Lower leg skin (tissue), 4 donors: Measurements from ENCODE around the gene HEXIM2. TPM values are rescaled to one million over a fixed set of nuclear protein-coding genes. Genes with fewer than 3 reads are reported as not detected.
A peak's percentile ranks its signal among the peaks of the same experiment; 100 is the strongest.

Experiments used
- DNase-seq, 2 donors: peaks; one replicate each; pipeline ENCODE4 v3.0.0-alpha.2; 2019; ENCODE audit warnings: low spot score in 2 of 2
- H3K4me3 ChIP-seq: fragments of 200-600 bp; sonication (generic); 2 replicates; pipeline ENCODE4 v1.5.1; 2017; ENCODE audit warnings: mild to moderate bottlenecking, low read depth; ENCODE audit not compliant: poor library complexity, severe bottlenecking
- CTCF ChIP-seq, 3 donors: fragments of 450-650 bp; IDR thresholded peaks; one replicate each; pipeline ENCODE4 v1.5.1; 2016; ENCODE audit warnings: antibody characterized with exemption in 3 of 3, mild to moderate bottlenecking in 3 of 3, moderate library complexity in 2 of 3
- POLR2A ChIP-seq, 2 donors: fragments of 450-650 bp; IDR thresholded peaks; one replicate each; pipeline ENCODE4 v1.6.1; 2016 to 2017; ENCODE audit warnings: antibody characterized with exemption in 2 of 2, mild to moderate bottlenecking in 1 of 2, moderate library complexity in 1 of 2
- WGBS, 2 donors: methylation state at CpG; one replicate each; pipeline ENCODE4 v1.1.5; 2018; 5-methylcytosine and 5-hydroxymethylcytosine counted together
- intact Hi-C: fragments of 100-400 bp; cut with DNase I; formaldehyde crosslinking; loops from one replicate; pipeline ENCODE4 v1.15.0; 2023; ENCODE audit warnings: low total_unique reads
- total RNA-seq, 4 donors: library from RNA; depleted of rRNA; stranded (reverse); fragments of >200 nt; gene quantifications; one replicate each; pipeline ENCODE4 v1.1.0, GENCODE V29; 2016

The HEXIM2 gene
- total RNA-seq, 4 donors from 2014 or later = 2.4 to 16.7 (median 5.8) TPM

GRCh38 chr17:45129426-45129939 lies 32.2 kb upstream of the HEXIM2 start:
- DNase-seq = no peak
- WGBS, 2 donors = 50 to 64% methylated on average over 9 to 10 of the region's 10 CpGs
- intact Hi-C loops = no loop called here
- TF ChIP-seq POLR2A (IDR thresholded peaks at IDR 0.05) (no peak), CTCF (IDR thresholded peaks at IDR 0.05) (no peak)
- no peak overlapping the region for H3K4me3 ChIP-seq

- no peak overlapping the region for H3K4me3 ChIP-seq
- intact Hi-C loops = no loop called here
Measured at GRCh38 chr17:45129940-45130680, 31.6 kb upstream of the HEXIM2 start.

GRCh38 chr17:45130681-45131615 lies 30.7 kb upstream of the HEXIM2 start:
- TF ChIP-seq CTCF (IDR thresholded peaks at IDR 0.05) (no peak), POLR2A (IDR thresholded peaks at IDR 0.05) (no peak)
- WGBS, 2 donors = 77% methylated on average over 16 to 17 of the region's 17 CpGs
- no peak for DNase-seq
- intact Hi-C loops = no loop called here
- H3K4me3 ChIP-seq = no peak overlapping the region

More at GRCh38 chr17:45129940-45130680, 31.6 kb upstream of the HEXIM2 start:
- DNase-seq = no peak
- 51 to 60% methylated on average over 13 of the region's 13 CpGs for WGBS, 2 donors
- TF ChIP-seq CTCF (IDR thresholded peaks at IDR 0.05) = no peak
- TF ChIP-seq POLR2A (IDR thresholded peaks at IDR 0.05) = no peak

- no peak for DNase-seq
- peak overlapping the region; percentile 86 for H3K4me3 ChIP-seq
- 11 to 13% methylated on average over 24 to 27 of the region's 46 CpGs for WGBS, 2 donors
- TF ChIP-seq POLR2A (IDR thresholded peaks at IDR 0.05) = no peak
- TF ChIP-seq CTCF (IDR thresholded peaks at IDR 0.05) = peak in 1 of 3 donors; percentile 90
- intact Hi-C loops = no loop called here
Measured at GRCh38 chr17:45131616-45132319, 29.9 kb upstream of the HEXIM2 start.

- no peak for DNase-seq
- H3K4me3 ChIP-seq = peak within 1 kb of the TSS; percentile 86
- WGBS, 2 donors = no CpG with 5 or more reads among the region's 36 CpGs
- intact Hi-C loops = no loop called here
- no peak for TF ChIP-seq POLR2A (IDR thresholded peaks at IDR 0.05)
- TF ChIP-seq CTCF (IDR thresholded peaks at IDR 0.05) = no peak
Measured at GRCh38 chr17:45132320-45132571, 29.4 kb upstream of the HEXIM2 start, which contains the start of gene PLCD3. TSS of gene PLCD3 (minus strand) at chr17:45132515. CDS start at chr17:45132410, 105 bp downstream.
